CD4-positive, alpha-beta T cell treated with Interleukin-4 for 4 hours (primary cell): ENCODE results near the gene FCER2.
"Not testable (repeated sequence)": the region's sequence is repeated elsewhere in the genome, so short reads cannot be mapped to it uniquely, and the experiment has no call there.

Experiments used
- DNase-seq: peaks from one replicate; pipeline ENCODE4 v3.0.0-alpha.2; 2020

The FCER2 gene

DNA sequence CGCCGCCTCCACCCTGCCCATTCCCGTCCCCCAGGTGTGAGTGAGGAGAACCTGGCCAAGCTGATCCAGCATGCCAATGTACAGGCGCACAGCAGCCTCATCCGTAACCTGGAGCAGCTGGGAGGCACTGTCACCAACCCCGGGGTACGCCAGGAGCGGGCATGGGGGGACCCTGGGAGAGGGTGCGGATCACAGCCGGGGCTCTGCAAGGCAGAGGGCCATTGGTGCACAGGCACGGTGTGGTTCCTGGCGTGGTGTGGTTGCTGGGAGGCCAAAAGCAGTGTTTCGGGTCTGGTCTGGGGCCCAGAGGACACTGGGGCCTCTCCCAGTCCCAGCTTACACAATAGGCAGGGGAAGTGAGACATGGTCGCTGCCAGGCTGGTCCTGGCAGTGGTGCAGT, 56.8 kb downstream of the FCER2 start:
- DNase-seq: no peak

DNA sequence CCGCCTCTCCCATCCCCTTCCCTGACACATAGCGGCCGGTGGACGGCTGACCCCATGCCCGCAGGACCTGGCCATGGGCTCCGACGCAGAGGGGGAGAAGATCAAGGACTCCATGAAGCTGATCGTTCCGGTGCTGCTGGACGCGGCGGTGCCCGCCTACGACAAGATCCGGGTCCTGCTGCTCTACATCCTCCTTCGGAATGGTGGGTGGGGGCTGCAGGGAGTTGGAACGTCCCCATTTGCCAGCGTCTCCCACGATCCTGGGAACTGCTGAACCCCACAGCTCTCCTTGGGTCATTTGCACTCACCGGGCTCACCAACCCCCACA, 57.4 kb downstream of the FCER2 start:
- no peak for DNase-seq

DNA sequence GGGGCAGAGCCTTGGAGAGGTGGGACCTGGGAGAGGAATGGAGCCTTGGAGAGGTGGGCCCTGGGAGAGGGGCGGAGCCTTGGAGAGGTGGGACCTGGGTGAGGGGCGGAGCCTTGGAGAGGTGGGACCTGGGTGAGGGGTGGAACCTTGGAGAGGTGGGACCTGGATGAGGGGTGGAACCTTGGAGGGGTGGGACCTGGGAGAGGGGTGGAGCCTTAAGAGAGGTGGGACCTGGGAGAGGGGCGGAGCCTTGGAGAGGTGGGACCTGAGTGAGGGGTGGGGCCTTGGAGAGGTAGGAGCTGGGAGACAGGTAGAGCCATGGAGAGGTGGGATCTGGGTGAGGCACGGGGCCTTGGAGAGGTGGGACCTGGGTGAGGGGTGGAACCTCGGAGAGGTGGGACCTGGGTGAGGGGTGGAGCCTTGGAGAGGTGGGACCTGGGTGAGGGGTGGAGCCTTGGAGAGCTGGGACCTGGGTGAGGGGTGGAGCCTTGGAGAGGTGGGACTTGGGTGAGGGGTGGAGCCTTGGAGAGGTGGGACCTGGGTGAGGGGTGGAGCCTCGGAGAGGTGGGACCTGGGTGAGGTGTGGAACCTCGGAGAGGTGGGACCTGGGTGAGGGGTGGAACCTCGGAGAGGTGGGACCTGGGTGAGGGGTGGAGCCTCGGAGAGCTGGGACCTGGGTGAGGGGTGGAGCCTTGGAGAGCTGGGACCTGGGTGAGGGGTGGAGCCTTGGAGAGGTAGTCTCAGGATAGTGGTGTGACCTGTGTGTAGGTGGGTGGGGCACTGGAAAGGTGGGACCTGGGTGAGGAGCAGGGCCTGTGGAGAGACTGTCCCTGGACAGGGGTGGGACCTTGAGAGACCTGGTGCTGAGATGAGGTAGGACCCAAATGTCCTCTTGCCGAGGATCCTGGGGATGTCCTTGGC, 58.0 kb downstream of the FCER2 start:
- DNase-seq: not testable (repeated sequence)

DNA sequence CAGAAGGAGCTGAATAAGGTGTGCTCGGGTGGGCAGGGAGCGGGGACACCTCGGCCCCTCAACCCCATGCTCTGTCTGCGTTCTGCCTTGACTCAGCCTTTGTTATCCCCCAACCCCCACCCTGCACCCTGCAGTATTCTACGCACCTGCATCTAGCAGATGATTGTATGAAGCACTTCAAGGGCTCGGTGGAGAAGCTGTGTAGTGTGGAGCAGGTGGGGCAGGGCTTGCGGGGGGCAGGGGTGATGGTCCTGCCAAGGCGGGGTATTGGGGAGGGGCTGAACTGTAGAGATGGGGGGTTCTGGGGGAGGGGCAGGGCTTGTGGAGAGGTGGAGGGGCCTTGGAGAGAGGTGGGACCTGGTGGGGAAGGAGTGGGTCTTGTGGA, 58.9 kb downstream of the FCER2 start:
- no peak for DNase-seq

DNA sequence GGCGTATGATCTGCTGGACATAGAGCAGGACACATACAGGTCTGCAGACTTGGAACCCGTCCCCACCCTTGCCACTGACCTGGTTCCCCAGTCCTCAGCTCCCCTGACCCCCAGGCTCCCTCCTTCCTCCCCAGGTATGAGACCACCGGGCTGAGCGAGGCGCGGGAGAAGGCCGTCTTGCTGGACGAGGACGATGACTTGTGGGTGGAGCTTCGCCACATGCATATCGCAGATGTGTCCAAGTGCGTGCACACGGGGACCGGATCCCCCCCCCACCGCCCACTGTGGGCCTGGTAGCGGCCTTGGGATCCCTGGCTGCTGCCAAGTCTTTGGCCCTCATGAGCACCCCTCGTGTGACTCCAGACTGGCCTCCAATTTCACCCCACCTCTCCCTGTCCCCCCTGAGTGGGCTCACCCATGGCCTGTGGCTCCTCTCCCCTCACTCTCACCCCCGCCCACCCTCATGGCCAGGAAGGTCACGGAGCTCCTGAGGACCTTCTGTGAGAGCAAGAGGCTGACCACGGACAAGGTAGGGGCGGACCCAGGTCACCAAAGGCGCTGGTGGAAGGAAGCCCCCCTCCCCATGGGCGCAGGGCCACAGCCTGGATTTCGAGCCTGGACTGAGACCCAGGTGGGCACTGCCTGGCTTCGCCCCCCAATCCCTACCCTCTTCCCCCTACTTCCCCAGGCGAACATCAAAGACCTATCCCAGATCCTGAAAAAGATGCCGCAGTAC, 59.5 kb downstream of the FCER2 start:
- no peak for DNase-seq

DNA sequence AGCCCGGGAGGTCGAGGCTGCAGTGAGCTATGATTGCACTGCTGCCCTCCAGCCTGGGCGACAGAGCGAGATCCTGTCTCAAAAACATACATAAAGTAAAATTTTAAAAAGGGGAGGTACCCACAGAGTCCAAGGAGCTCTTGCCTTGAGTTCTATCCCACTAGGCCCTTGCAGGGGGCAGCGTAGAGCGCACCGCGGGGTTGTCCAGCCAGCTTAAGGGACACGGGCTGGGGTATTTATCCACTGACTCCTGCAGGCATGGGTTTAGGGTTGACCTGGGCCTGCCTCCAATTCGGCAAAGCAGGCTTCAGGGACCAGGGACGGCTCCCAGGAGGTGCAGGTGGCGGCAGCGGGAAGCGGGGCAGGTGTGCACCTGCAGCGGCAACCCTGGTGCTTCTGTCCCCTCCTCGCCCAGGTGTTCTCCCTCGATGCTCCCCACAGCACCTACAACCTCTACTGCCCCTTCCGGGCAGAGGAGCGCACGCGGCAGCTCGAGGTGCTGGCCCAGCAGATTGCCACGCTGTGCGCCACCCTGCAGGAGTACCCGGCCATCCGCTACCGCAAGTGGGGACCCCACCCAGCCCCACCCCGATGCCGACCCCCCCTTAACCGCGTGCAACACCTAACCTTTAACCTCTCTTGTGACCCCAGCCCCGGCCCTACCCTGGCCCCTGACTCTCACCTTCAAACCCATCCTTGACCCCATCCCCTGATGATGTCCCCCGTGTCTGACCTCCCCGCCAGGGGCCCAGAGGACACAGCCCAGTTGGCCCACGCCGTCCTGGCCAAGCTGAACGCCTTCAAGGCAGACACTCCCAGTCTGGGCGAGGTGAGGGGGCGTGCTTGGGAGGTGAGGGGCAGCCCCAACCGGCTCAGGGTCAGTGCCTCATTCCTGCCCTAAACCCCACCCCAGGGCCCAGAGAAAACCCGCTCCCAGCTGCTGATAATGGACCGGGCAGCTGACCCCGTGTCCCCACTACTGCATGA, 60.3 kb downstream of the FCER2 start:
- DNase-seq: no peak

DNA sequence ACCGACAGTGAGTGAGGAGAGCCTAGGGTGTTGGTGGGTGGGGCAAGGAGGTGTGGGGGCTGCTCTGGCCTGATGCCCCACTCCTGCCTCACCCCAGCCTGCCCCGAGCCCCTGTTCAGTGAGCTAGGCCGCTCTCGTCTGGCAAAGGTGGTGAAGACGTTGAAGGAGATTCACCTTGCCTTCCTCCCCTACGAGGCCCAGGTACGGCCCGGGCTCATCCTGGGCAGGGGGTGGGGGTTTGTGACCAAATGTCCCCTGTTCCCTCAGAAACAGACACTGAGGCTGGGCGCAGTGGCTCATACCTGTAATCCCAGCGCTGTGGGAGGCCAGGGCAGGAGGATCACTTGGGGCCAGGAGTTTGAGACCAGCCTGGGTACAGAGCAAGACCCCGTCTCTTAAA, 61.1 kb downstream of the FCER2 start:
- no peak for DNase-seq

DNA sequence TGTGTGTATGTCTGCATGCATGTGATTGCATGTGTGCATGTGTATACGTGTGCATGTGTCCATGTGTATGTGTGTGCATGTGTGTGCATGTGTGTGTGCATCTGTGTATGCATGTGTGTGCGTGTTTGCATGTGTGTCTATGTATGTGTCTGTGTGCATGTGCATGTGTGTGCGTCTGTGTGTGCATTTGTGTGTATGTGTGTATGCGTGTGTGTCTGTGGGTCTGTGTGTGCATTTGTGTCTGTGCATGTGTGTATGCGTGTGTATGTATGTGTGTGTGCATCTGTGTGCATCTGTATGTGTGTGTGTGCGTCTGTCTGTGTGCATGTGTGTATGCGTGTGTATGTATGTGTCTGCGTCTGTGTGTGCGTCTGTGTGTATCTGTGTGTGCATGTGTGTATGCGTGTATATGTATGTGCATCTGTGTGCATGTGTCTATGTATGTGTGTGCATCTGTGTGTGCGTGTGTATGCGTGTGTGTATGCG, 62.0 kb downstream of the FCER2 start:
- no peak for DNase-seq

DNA sequence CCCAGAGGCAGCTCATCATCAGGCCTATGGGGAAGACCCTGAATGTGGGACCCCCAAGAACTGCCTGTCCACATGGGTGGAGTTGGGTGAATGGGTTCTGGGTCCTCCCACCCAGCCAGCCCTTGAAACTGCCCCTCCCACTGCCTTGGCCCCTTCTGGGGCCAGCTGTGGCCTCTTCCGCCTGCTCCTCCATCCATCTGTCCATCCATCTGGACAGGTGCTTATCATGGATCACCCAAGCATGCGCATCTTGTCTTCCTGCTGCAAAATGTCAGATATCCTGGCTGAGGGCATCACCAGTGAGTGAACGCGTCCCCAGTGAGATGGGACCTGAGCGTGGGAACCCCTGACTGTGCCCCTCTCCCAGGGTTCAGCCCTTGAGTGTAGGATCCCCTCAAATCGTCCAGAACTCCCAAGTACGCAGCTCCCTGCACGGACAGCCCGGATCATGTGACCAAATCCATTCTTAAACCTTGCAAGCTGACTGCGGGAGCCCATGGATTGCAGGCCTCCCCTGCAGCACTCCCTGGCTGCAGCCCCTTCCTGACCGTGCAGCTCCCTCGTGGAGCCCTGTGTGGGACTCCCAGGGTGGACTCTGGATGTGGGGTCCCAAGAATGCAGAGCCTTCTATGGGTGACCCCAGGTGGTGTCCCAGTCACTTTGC, 63.0 kb downstream of the FCER2 start:
- DNase-seq: no peak
